GM19023 (cell line): Measurements from ENCODE around the gene OR52J3.

Source experiments
- ATAC-seq: cut with Tn5 transposase; IDR thresholded peaks from one replicate; pipeline ENCODE4 v1.9.1; 2021; ENCODE audit warnings: mild to moderate bottlenecking, moderate library complexity; ENCODE audit not compliant: unreplicated experiment

OR52J3 gene

GRCh38 chr11:5092821-5093585, 46.7 kb downstream of the OR52J3 start:
- no peak for ATAC-seq

GRCh38 chr11:5096011-5096410, 49.7 kb downstream of the OR52J3 start:
- ATAC-seq, result no peak
